Gastrocnemius medialis (tissue), 4 donors: ENCODE data around the gene CPXM2. TPM values are rescaled to one million over a fixed set of nuclear protein-coding genes. Genes with fewer than 3 reads are reported as not detected.
A peak's percentile ranks its signal among the peaks of the same experiment; 100 is the strongest.

Experiments
- ATAC-seq, 2 donors: fragments of 150-250 bp; one replicate each; pipeline ENCODE4 v1.9.1; 2016
- DNase-seq, 2 donors: peaks; one replicate each; pipeline ENCODE4 v3.0.0-alpha.2; 2019
- H3K27ac ChIP-seq, 4 donors: fragments of 200-600 bp; sonication (generic); 1 replicate in 1 of 4; 2 replicates in 3 of 4; pipeline ENCODE4 v1.5.1; 2016 to 2018; ENCODE audit warnings: mild to moderate bottlenecking in 2 of 4, moderate library complexity in 1 of 4
- H3K27me3 ChIP-seq, 3 donors: fragments of 200-600 bp; sonication (generic) in 2 of 3; 1 replicate in 1 of 3; 2 replicates in 2 of 3; pipeline versions ENCODE4 v1.5.1 to v1.6.0; 2016 to 2019; ENCODE audit warnings: mild to moderate bottlenecking in 1 of 3, moderate library complexity in 1 of 3
- H3K36me3 ChIP-seq, 2 donors: fragments of 200-600 bp; sonication (generic) in 1 of 2; one replicate each; pipeline ENCODE4 v1.5.1; 2017 to 2018
- H3K4me1 ChIP-seq, 2 donors: fragments of 200-600 bp; sonication (generic) in 1 of 2; one replicate each; pipeline ENCODE4 v1.5.1; 2016 to 2017; ENCODE audit warnings: mild to moderate bottlenecking in 2 of 2
- H3K4me3 ChIP-seq, 4 donors: fragments of 200-600 bp; sonication (generic) in 3 of 4; 1 replicate in 1 of 4; 2 replicates in 3 of 4; pipeline ENCODE4 v1.5.1; 2016 to 2019; ENCODE audit warnings: mild to moderate bottlenecking in 2 of 4
- H3K9me3 ChIP-seq, 3 donors: fragments of 200-600 bp; sonication (generic) in 2 of 3; 1 replicate in 1 of 3; 2 replicates in 2 of 3; pipeline ENCODE4 v1.5.1; 2016 to 2019
- CTCF ChIP-seq, 5 experiments: fragments of 450-650 bp in 3 of 5; fragments of 200-600 bp in 2 of 5; sonication (generic) in 2 of 5; IDR thresholded peaks in 4 of 5; conservative IDR thresholded peaks in 1 of 5; 1 replicate in 4 of 5; 2 replicates in 1 of 5; pipeline ENCODE4 v1.5.1; 2016 to 2019; ENCODE audit warnings: antibody characterized with exemption in 5 of 5, mild to moderate bottlenecking in 3 of 5, moderate library complexity in 3 of 5
- POLR2A ChIP-seq, 2 donors: fragments of 450-650 bp; IDR thresholded peaks; one replicate each; pipeline ENCODE4 v1.6.1; 2017; ENCODE audit warnings: antibody characterized with exemption in 2 of 2, mild to moderate bottlenecking in 2 of 2, moderate library complexity in 2 of 2
- in situ Hi-C, 4 donors: fragments of 200-750 bp; cut with MboI; loops; one replicate each; pipeline versions ENCODE4 v1.15.0 to v1.8.0; 2017; ENCODE audit warnings: low sequenced_read_pairs in 4 of 4
- intact Hi-C: fragments of 100-400 bp; cut with DNase I; formaldehyde crosslinking; loops from one replicate; pipeline ENCODE4 v1.15.1; 2023; ENCODE audit warnings: low total_unique reads
- total RNA-seq, 4 donors: library from RNA; depleted of rRNA; stranded (reverse); fragments of >200 nt; gene quantifications; one replicate each; pipeline versions ENCODE4 v1.1.0 to v1.2.3, GENCODE V29; 2016

Gene CPXM2
- total RNA-seq, 4 donors from 2014 or later, result 0.63 to 4.1 (median 1.9) TPM

DNA sequence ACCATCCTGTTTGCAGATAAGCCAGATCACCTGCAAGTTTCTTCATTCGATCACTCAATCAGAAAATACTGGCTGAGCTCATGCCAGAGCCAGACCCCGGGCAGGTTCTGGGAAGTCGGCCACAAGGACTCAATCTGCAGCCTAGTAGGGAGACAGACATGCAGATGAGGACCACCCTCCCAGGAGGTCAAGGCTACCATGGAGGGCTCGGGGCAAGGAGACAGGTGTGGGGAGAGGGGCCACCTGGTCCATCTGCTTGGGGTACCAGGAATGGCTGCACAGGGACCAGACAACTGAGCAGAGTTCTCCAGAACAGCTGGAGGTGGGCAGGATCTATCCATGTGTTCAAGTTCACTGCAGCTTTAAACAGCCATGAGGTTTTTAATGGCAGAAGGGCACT lies 16.8 kb upstream of the CPXM2 start:
- in situ Hi-C loops (no loop called here), intact Hi-C loops (no loop called here)
- no peaks in the 10 kb centered on the region for H3K9me3 ChIP-seq
- H3K4me1 ChIP-seq, result peaks cover 4 to 5% of the 10 kb centered on the region in 2 donors
- no peak for DNase-seq
- H3K27ac ChIP-seq, result no peak overlapping the region
- ATAC-seq, result no peak
- H3K4me3 ChIP-seq, result no peak overlapping the region
- H3K27me3 ChIP-seq, result peaks cover 0 to 6% (median 5%) of the 10 kb centered on the region in 3 donors
- no peak for TF ChIP-seq POLR2A (IDR thresholded peaks at IDR 0.05)
- TF ChIP-seq CTCF (IDR thresholded peaks at IDR 0.05 in 4 of 5, conservative IDR thresholded peaks at IDR 0.05 in 1 of 5), result no peak
- no peaks in the 10 kb centered on the region for H3K36me3 ChIP-seq

GRCh38 chr10:123906884-123907652 lies 15.5 kb upstream of the CPXM2 start:
- Histone ChIP-seq H3K27ac (no peak overlapping the region), H3K27me3 (peaks cover 0 to 6% (median 5%) of the 10 kb centered on the region in 3 donors), H3K9me3 (no peaks in the 10 kb centered on the region), H3K4me1 (peaks cover 4 to 5% of the 10 kb centered on the region in 2 donors), H3K4me3 (no peak overlapping the region), H3K36me3 (no peaks in the 10 kb centered on the region)
- ATAC-seq (peak in 1 of 2 donors; percentile 73), DNase-seq (no peak)
- TF ChIP-seq POLR2A (IDR thresholded peaks at IDR 0.05) (no peak), CTCF (IDR thresholded peaks at IDR 0.05 in 4 of 5, conservative IDR thresholded peaks at IDR 0.05 in 1 of 5) (no peak)
- intact Hi-C loops (no loop called here), in situ Hi-C loops (no loop called here)

- Histone ChIP-seq H3K27me3 (peaks cover 0 to 6% (median 0%) of the 10 kb centered on the region in 3 donors), H3K9me3 (no peaks in the 10 kb centered on the region), H3K4me3 (no peak overlapping the region), H3K36me3 (no peaks in the 10 kb centered on the region), H3K4me1 (peaks cover 4 to 5% of the 10 kb centered on the region in 2 donors), H3K27ac (no peak overlapping the region)
- DNase-seq (no peak), ATAC-seq (no peak)
- no peak for TF ChIP-seq POLR2A (IDR thresholded peaks at IDR 0.05)
- no peak for TF ChIP-seq CTCF (IDR thresholded peaks at IDR 0.05 in 4 of 5, conservative IDR thresholded peaks at IDR 0.05 in 1 of 5)
- intact Hi-C loops, result no loop called here
- in situ Hi-C loops, result no loop called here
Measured at GRCh38 chr10:123906296-123906695, 14.7 kb upstream of the CPXM2 start.

DNA sequence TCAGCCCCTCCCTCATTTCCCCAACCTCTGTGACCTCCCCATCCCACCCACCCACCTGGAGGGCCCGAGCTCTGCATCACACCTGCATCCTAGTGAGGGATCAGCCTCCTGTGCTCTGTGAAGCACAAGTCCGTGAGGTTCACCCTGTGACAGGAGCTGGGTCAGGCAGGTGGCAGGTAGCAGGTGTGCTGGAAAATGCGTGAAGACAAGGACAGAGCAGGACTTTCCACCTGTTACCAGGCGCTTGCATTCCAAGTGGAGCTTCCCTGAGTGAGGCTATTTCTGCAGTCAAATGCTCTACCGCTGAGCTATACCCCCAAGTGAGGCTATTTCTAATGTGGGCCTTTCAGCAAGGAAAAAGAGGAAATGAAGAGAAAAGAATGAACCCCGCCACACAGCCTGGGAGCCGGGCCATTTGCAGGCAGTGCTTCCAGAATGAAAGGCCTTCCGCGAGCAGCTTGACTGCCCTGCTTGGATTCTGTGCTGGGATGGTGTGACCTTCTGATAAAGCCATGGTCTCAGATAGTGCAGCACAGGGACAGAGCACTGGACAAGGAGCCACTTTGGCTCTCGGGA lies 13.3 kb upstream of the CPXM2 start:
- in situ Hi-C loops, result no loop called here

More for the DNA sequence above, 13.3 kb upstream of the CPXM2 start:
- H3K4me3 ChIP-seq, result no peak overlapping the region
- no peaks in the 10 kb centered on the region for H3K27me3 ChIP-seq
- DNase-seq (no peak), ATAC-seq (no peak)
- H3K4me1 ChIP-seq, result peaks cover 4 to 5% of the 10 kb centered on the region in 2 donors
- intact Hi-C loops, result no loop called here
- TF ChIP-seq CTCF (IDR thresholded peaks at IDR 0.05 in 4 of 5, conservative IDR thresholded peaks at IDR 0.05 in 1 of 5), result no peak
- TF ChIP-seq POLR2A (IDR thresholded peaks at IDR 0.05), result no peak
- no peaks in the 10 kb centered on the region for H3K9me3 ChIP-seq
- no peaks in the 10 kb centered on the region for H3K36me3 ChIP-seq
- H3K27ac ChIP-seq, result no peak overlapping the region
